Tibial artery (tissue), 4 donors: ENCODE data around the gene EIPR1.

Experiments
- DNase-seq, 2 donors: peaks; one replicate each; pipeline ENCODE4 v3.0.0-alpha.2; 2019
- H3K27ac ChIP-seq, 2 donors: fragments of 200-600 bp; sonication (generic) in 1 of 2; 1 replicate in 1 of 2; 2 replicates in 1 of 2; pipeline ENCODE4 v1.5.1; 2018 to 2019; ENCODE audit warnings: mild to moderate bottlenecking in 1 of 2
- H3K27me3 ChIP-seq, 2 donors: fragments of 200-600 bp; sonication (generic) in 1 of 2; one replicate each; pipeline versions ENCODE4 v1.5.1 to v1.6.0; 2016 to 2019
- H3K36me3 ChIP-seq, 3 donors: fragments of 200-600 bp; sonication (generic) in 2 of 3; one replicate each; pipeline ENCODE4 v1.5.1; 2016 to 2019; ENCODE audit warnings: mild to moderate bottlenecking in 2 of 3
- H3K4me1 ChIP-seq, 4 donors: fragments of 200-600 bp; sonication (generic) in 2 of 4; 1 replicate in 3 of 4; 2 replicates in 1 of 4; pipeline ENCODE4 v1.5.1; 2016 to 2019
- H3K4me3 ChIP-seq, 2 donors: fragments of 200-600 bp; sonication (generic) in 1 of 2; 1 replicate in 1 of 2; 2 replicates in 1 of 2; pipeline ENCODE4 v1.5.1; 2018 to 2019; ENCODE audit warnings: mild to moderate bottlenecking in 2 of 2
- H3K9me3 ChIP-seq, 3 donors: fragments of 200-600 bp; sonication (generic) in 1 of 3; one replicate each; pipeline ENCODE4 v1.5.1; 2016 to 2019
- intact Hi-C: fragments of 100-400 bp; cut with DNase I; formaldehyde crosslinking; loops from one replicate; pipeline ENCODE4 v1.15.0; 2023; ENCODE audit warnings: low total_unique reads
- TF ChIP-seq, protein P1 (sequence below), 2 experiments: fragments of 200-600 bp in 1 of 2; fragments of 450-650 bp in 1 of 2; IDR thresholded peaks; one replicate each; pipeline ENCODE4 v1.5.1; 2017 to 2019; ENCODE audit warnings: antibody characterized with exemption in 2 of 2, mild to moderate bottlenecking in 1 of 2, moderate library complexity in 1 of 2

EIPR1 gene

DNA sequence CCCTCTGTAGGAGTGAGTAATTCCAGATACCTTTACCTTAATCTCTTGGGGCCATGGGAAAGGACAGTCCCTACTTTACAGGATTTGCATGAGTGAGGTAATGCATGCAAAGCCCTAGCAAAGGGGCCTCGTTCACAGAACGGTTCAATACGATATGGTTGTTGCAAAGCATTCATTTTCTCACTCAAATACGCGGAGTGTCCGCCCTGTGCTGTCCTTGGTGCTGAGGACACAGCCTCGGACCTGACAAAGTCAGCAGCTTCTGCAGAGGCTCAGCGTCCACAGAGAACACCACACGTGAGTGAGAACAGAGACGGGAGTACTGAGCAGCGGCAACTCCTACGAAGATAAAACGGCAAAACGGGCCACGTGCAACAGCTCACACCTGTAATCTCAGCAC is 125.7 kb downstream of the EIPR1 start:
- H3K4me3 ChIP-seq, result no peak overlapping the region
- H3K36me3 ChIP-seq, result peaks cover 6 to 36% (median 32%) of the 10 kb centered on the region in 3 donors
- no peaks in the 10 kb centered on the region for H3K4me1 ChIP-seq
- peaks cover 0 to 32% (median 23%) of the 10 kb centered on the region in 3 donors for H3K9me3 ChIP-seq
- TF ChIP-seq, protein P1, sequence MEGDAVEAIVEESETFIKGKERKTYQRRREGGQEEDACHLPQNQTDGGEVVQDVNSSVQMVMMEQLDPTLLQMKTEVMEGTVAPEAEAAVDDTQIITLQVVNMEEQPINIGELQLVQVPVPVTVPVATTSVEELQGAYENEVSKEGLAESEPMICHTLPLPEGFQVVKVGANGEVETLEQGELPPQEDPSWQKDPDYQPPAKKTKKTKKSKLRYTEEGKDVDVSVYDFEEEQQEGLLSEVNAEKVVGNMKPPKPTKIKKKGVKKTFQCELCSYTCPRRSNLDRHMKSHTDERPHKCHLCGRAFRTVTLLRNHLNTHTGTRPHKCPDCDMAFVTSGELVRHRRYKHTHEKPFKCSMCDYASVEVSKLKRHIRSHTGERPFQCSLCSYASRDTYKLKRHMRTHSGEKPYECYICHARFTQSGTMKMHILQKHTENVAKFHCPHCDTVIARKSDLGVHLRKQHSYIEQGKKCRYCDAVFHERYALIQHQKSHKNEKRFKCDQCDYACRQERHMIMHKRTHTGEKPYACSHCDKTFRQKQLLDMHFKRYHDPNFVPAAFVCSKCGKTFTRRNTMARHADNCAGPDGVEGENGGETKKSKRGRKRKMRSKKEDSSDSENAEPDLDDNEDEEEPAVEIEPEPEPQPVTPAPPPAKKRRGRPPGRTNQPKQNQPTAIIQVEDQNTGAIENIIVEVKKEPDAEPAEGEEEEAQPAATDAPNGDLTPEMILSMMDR (IDR thresholded peaks at IDR 0.05), result no peak
- intact Hi-C loops, result no loop called here
- H3K27ac ChIP-seq, result no peak overlapping the region
- DNase-seq, result no peak
- H3K27me3 ChIP-seq, result no peaks in the 10 kb centered on the region

DNA sequence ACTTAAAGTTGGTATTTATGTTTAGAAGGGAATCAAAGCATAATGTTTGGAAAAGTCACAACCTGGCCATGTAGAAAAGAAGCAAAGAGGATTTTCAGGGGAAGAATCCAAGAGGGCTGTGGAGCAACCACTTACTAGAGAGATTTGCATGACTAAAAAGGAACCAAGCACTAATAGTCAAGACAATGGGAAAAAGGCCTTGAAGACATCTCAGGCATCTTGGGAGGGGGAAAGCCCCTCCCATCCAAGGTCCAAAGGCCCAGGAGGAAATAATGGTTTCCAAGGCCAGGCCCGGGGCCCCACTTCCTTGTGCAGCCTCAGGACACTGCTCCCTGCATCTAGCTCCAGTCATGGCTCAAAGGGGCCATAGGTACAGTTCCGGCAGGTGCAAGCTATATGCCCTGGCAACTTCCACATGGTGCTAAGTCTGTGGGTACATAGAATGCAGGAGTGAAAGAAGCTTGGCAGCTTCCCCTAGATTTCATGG is 128.1 kb downstream of the EIPR1 start:
- H3K27me3 ChIP-seq, result no peaks in the 10 kb centered on the region
- H3K4me3 ChIP-seq, result no peak overlapping the region
- peaks cover 0 to 32% (median 23%) of the 10 kb centered on the region in 3 donors for H3K9me3 ChIP-seq
- intact Hi-C loops, result no loop called here
- H3K27ac ChIP-seq, result no peak overlapping the region
- no peaks in the 10 kb centered on the region for H3K4me1 ChIP-seq
- peaks cover 0 to 32% (median 28%) of the 10 kb centered on the region in 3 donors for H3K36me3 ChIP-seq
- TF ChIP-seq, protein P1 (IDR thresholded peaks at IDR 0.05), result no peak
- no peak for DNase-seq

DNA sequence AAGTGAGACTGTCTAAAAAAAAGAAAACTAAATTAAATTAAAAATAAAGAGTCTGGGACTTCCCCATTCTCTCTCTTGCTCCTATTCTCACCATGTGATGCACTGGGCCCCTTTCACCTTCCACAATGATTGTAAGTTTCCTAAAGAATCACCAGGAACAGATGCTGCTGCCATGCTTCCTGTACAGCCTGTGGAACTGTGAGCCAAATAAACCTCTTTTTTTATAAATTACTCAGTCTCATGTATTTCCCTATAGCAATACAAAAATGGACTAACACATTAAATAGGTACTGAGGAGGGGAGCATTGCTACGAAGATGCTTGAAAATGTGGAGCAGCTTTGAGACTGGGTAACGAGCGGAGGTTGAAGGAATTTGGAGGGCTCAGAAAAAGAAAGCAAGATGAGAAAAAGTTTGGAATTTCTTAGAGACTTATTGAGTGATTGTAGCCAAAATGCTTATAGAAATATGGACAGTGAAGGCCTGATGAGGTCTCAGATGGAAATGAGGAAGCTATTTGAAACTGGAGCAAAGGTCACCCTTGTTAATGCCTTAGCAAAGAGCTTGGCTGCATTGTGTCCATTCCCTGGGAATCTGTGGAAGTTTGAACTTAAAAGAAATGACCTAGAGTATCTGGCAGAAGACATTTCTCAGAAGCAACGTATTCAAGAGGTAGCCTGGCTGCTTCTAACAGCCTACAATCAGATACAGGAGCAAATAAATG is 128.7 kb downstream of the EIPR1 start:
- intact Hi-C loops, result no loop called here
- Histone ChIP-seq H3K36me3 (peaks cover 1 to 30% (median 23%) of the 10 kb centered on the region in 3 donors), H3K4me1 (no peaks in the 10 kb centered on the region), H3K27ac (no peak overlapping the region), H3K9me3 (peaks cover 0 to 32% (median 23%) of the 10 kb centered on the region in 3 donors), H3K4me3 (no peak overlapping the region), H3K27me3 (no peaks in the 10 kb centered on the region)
- TF ChIP-seq, protein P1 (IDR thresholded peaks at IDR 0.05), result no peak
- DNase-seq, result no peak

DNA sequence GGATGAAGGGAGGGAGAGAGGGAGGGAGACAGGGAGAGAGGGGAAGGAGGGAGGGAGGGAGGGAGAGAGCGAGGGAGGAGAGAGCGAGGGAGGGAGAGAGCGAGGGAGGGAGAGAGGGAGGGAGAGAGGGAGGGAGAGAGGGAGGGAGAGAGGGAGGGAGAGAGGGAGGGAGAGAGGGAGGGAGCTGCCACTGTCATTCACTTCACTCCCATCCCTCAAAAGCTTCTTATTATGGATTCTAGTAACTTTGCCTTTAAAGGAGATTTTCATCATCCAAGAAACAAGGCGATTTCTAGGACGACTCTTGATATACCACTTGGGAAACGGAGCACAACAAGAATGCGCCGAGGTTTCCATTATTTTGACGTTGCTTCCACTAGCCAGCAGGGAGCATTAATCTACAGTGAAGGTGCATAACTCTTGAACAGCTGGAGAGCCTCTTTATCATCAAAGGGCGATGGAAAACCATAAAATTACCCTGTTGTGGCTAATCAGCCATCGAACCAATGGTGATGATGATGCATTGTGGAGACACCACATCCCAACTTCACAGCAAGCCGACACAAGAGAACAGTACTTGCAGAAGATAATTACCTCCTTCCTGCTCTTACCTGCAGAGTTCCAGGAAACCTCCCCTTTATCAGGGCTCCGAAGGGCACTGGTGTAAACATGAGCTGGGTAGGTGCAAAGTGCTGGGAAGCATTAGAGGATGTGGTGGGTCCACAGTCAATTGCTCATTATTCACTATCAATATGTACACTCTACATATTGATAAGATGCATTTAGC is 130.5 kb downstream of the EIPR1 start:
- TF ChIP-seq, protein P1 (IDR thresholded peaks at IDR 0.05), result no peak
- Histone ChIP-seq H3K27me3 (no peaks in the 10 kb centered on the region), H3K4me1 (no peaks in the 10 kb centered on the region), H3K27ac (no peak overlapping the region), H3K4me3 (no peak overlapping the region), H3K36me3 (peaks cover 4 to 23% (median 20%) of the 10 kb centered on the region in 3 donors), H3K9me3 (peaks cover 0 to 32% (median 23%) of the 10 kb centered on the region in 3 donors)
- DNase-seq, result no peak
- intact Hi-C loops, result no loop called here

- no peak overlapping the region for H3K4me3 ChIP-seq
- H3K27me3 ChIP-seq, result no peaks in the 10 kb centered on the region
- H3K9me3 ChIP-seq, result peaks cover 0 to 32% (median 23%) of the 10 kb centered on the region in 3 donors
- no peaks in the 10 kb centered on the region for H3K4me1 ChIP-seq
- TF ChIP-seq, protein P1 (IDR thresholded peaks at IDR 0.05), result no peak
- no peak overlapping the region for H3K27ac ChIP-seq
- no peak for DNase-seq
- peaks cover 4 to 23% (median 15%) of the 10 kb centered on the region in 3 donors for H3K36me3 ChIP-seq
- intact Hi-C loops, result no loop called here
These were observed 131.2 kb downstream of the EIPR1 start for GRCh38 chr2:3246406-3246805.
